Body of pancreas (tissue), 4 donors: ENCODE data around the gene NDUFV3.
"Not testable (repeated sequence)": the region's sequence is repeated elsewhere in the genome, so short reads cannot be mapped to it uniquely, and the experiment has no call there.

Experiments used
- CTCF ChIP-seq, 7 experiments: fragments of 450-650 bp in 4 of 7; fragments of 200-600 bp in 3 of 7; sonication (generic) in 3 of 7; IDR thresholded peaks; one replicate each; pipeline ENCODE4 v1.5.1; 2016 to 2019; ENCODE audit warnings: antibody characterized with exemption in 7 of 7
- POLR2A ChIP-seq, 3 donors: fragments of 450-650 bp; IDR thresholded peaks; one replicate each; pipeline ENCODE4 v1.6.1; 2016; ENCODE audit warnings: antibody characterized with exemption in 3 of 3, mild to moderate bottlenecking in 2 of 3

- TF ChIP-seq CTCF, POLR2A (IDR thresholded peaks at IDR 0.05): not testable (repeated sequence)
Observed at GRCh38 chr21:42958122-42958521, 65.0 kb downstream of the NDUFV3 start.
